GM12878 (cell line): Measurements from ENCODE around the gene H2AZ2. TPM values are rescaled to one million over a fixed set of nuclear protein-coding genes. Genes with fewer than 3 reads are reported as not detected.

Experiments used
- ATAC-seq: fragments of 200-7000 bp; cut with Tn5 transposase; 3 replicates; pipeline ENCODE4 v1.9.1; 2020; ENCODE audit warnings: mild to moderate bottlenecking, moderate library complexity
- BruUV-seq: library from RNA; stranded (reverse); fragments of 400-500 nt; replicated peaks from 2 replicates; lab custom pipeline; 2021; lab: Mats Ljungman, UMichigan
- CTCF ChIA-PET: fragments of 300-600 bp; sonication (Branson Sonifier 250); formaldehyde crosslinking; extraction: SDS; loops from one replicate; lab custom pipeline; 2021; ENCODE audit warnings: inconsistent platforms; lab: Yijun Ruan, JAX
- POLR2A ChIA-PET: fragments of 350-600 bp; formaldehyde crosslinking; extraction: SDS; loops from one replicate; lab custom pipeline; 2021; ENCODE audit warnings: inconsistent platforms; lab: Charles Lee
- RAD21 ChIA-PET: fragments of 300-600 bp; sonication (Branson Sonifier 250); formaldehyde crosslinking; loops from one replicate; lab custom pipeline; 2023; ENCODE audit warnings: antibody characterized with exemption; ENCODE audit not compliant: unreplicated experiment; lab: Charles Lee
- SMC1A ChIA-PET: fragments of 300-600 bp; sonication (Branson Sonifier 250); formaldehyde crosslinking; loops from one replicate; lab custom pipeline; 2023; ENCODE audit not compliant: unreplicated experiment, uncharacterized antibody; lab: Charles Lee
- DNase-seq: peaks from one replicate; pipeline ENCODE4 v3.0.0-alpha.2; 2011; ENCODE audit warnings: low read depth, low spot score
- FAIRE-seq: peaks from 3 replicates; lab custom pipeline; 2011; peaks lifted over from hg19 to GRCh38; lab: Jason Lieb, UNC
- H2AFZ ChIP-seq: 2 replicates; pipeline ENCODE4 v1.6.0; 2011; ENCODE audit warnings: low read depth, low read length, control low read depth; ENCODE audit not compliant: control insufficient read depth
- H3K27ac ChIP-seq: 2 replicates; pipeline ENCODE4 v1.5.1; 2011; ENCODE audit warnings: control low read depth; ENCODE audit not compliant: control insufficient read depth, insufficient read depth
- H3K27me3 ChIP-seq, 2 experiments: replicated peaks in 1 of 2; 2 replicates each; pipeline versions ENCODE4 v1.6.0 to v1.6.1; 2011; ENCODE audit warnings: low read length in 1 of 2; ENCODE audit not compliant: control insufficient read depth in 2 of 2, insufficient read depth in 2 of 2
- H3K36me3 ChIP-seq, 2 experiments: 2 replicates each; pipeline ENCODE4 v1.5.1; 2011; ENCODE audit warnings: low read length in 1 of 2; ENCODE audit not compliant: control insufficient read depth in 2 of 2, insufficient read depth in 2 of 2
- H3K4me1 ChIP-seq: 2 replicates; pipeline ENCODE4 v1.6.1; 2011; ENCODE audit warnings: mild to moderate bottlenecking, low read length, moderate library complexity, mixed read lengths; ENCODE audit not compliant: control insufficient read depth, insufficient read depth
- H3K4me2 ChIP-seq: 2 replicates; pipeline ENCODE4 v1.6.0; 2011; ENCODE audit warnings: control low read depth; ENCODE audit not compliant: control insufficient read depth, insufficient read depth
- H3K4me3 ChIP-seq: fragments of 200-600 bp; sonication (generic); 2 replicates; pipeline ENCODE4 v1.5.1; 2016
- H3K79me2 ChIP-seq: 2 replicates; pipeline ENCODE4 v1.6.0; 2011; ENCODE audit warnings: low read length; ENCODE audit not compliant: control insufficient read depth, insufficient read depth
- H3K9ac ChIP-seq: 2 replicates; pipeline ENCODE4 v1.8.0; 2011; ENCODE audit warnings: low read length, control low read depth, mixed read lengths; ENCODE audit not compliant: control insufficient read depth, insufficient read depth
- H3K9me3 ChIP-seq: replicated peaks from 3 replicates; pipeline ENCODE4 v1.5.1; 2011; ENCODE audit warnings: mild to moderate bottlenecking, low read length; ENCODE audit not compliant: control insufficient read depth, insufficient read depth
- H4K20me1 ChIP-seq: 2 replicates; pipeline ENCODE4 v1.6.0; 2011; ENCODE audit not compliant: control insufficient read depth, insufficient read depth
- MLLT1 ChIP-seq: fragments of 450-650 bp; IDR thresholded peaks from 2 replicates; pipeline ENCODE4 v1.6.1; 2016; ENCODE audit warnings: mild to moderate bottlenecking
- MTA3 ChIP-seq: IDR thresholded peaks from 2 replicates; pipeline ENCODE4 v1.6.1; 2012; ENCODE audit warnings: low read length, inconsistent platforms, borderline replicate concordance
- NBN ChIP-seq: fragments of 450-650 bp; IDR thresholded peaks from 2 replicates; pipeline ENCODE4 v1.6.1; 2016
- NR2F1 ChIP-seq: fragments of 450-650 bp; conservative IDR thresholded peaks from 2 replicates; pipeline ENCODE4 v1.6.1; 2017; ENCODE audit warnings: mild to moderate bottlenecking
- WGBS: methylation state at CpG from one replicate; pipeline ENCODE4 v1.1.6; 2016; ENCODE audit warnings: low lambda C conversion rate; ENCODE audit not compliant: insufficient replicate concordance, insufficient coverage; ENCODE audit errors: missing lambda C conversion rate; 5-methylcytosine and 5-hydroxymethylcytosine counted together
- in situ Hi-C: fragments of 300-500 bp; cut with MboI; formaldehyde crosslinking; loops from 9 replicates; pipeline ENCODE4 v1.14.3; 2018; ENCODE audit warnings: mixed read lengths
- intact Hi-C: fragments of 100-400 bp; cut with micrococcal nuclease; formaldehyde crosslinking; loops from one replicate; pipeline ENCODE4 v1.14.2; 2022; ENCODE audit not compliant: unreplicated experiment
- polyA plus RNA-seq, 11 experiments: library from polyadenylated mRNA; depleted of rRNA in 4 of 11; unstranded in 6 of 11; stranded (reverse) in 5 of 11; fragments of >200 nt; fragmentation: Nextera tagmentation in 4 of 11; fragmentation: Illumina TruSeq in 1 of 11; extraction: Ambion mirVana in 4 of 11; extraction: Trizol in 1 of 11; gene quantifications; 1 replicate in 1 of 11; 2 replicates in 10 of 11; pipeline versions ENCODE4 v1.2.1 to v1.2.3, GENCODE V29; 2011 to 2016; ENCODE audit warnings: inconsistent platforms in 2 of 11, missing spikeins in 2 of 11, low read depth in 1 of 11
- total RNA-seq, 4 experiments: library from RNA; depleted of rRNA in 3 of 4; stranded (reverse); fragments of >200 nt in 3 of 4; fragmentation: Illumina TruSeq in 1 of 4; extraction: Trizol in 1 of 4; gene quantifications; 2 replicates each; pipeline versions ENCODE4 v1.2.1 to v1.2.3, GENCODE V29; 2013 to 2021

H2AZ2 gene
- total and polyA plus RNA-seq, 10 of the 15 experiments (the other 5 are each of a cell fraction or from before 2014, with no cell fraction given): 118 to 366 (median 223) TPM

DNA sequence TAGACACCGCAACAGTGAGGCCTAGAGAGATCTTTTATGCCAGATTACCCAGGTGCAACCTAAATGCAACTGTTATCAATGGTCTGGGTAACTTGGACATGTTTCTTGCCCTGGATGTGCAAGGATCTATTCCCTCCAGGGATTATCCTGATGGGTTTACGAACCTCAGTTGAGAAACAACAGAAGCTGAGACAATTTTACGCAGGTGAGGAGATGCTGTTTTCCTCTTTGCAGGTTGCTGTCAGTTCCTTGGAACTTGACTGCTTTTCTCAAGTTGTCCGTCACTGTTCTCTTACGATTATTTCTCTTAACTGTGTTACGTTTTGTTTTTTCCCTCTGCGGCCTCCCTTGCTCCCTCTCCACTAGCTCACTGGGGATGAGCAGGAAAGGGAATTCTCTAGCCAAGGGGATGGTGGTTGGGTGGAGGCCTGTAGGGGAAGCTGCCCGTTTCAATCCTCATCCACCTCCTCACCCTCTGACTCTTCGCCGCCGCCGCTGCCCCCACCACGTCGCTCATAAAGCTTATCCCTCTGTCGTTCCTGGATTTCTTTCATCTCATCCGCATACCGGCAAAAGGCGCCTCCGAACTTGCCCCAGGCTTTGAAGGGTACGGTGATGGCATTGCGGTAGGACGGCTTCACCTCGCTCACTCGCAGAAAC, 36.2 kb upstream of the H2AZ2 start:
- peak overlapping the region; percentile 79 for H3K9ac ChIP-seq
- peak overlapping the region; percentile 97 for H3K4me2 ChIP-seq
- TF ChIP-seq MTA3 (no peak), NBN (0 out of 2 replicates have a peak, but pooled peaks have one; percentile 13), NR2F1 (no peak), MLLT1 (0 out of 2 replicates have a peak, but pooled peaks have one; percentile 43)
- DNase-seq (no peak), ATAC-seq (no peak), FAIRE-seq (no peak)
- H2AFZ ChIP-seq: no peak overlapping the region
- H3K4me1 ChIP-seq: 0 out of 2 replicates have a peak, but pooled peaks cover 3% of the 10 kb centered on the region
- H4K20me1 ChIP-seq: no peaks in the 10 kb centered on the region
- no peaks in the 10 kb centered on the region for H3K9me3 ChIP-seq
- BruUV-seq: TSS peak; percentile 55
- H3K79me2 ChIP-seq: peaks cover 65% of the 10 kb centered on the region
- no peaks in the 10 kb centered on the region for H3K27me3 ChIP-seq
- ChIA-PET CTCF (interaction anchor here (0.7 to 1.6 kb wide), 6 partner anchors 26 to 296 kb away, joined by 3 to 5 read pairs (median 3); no protein-coding TSS in a partner anchor), POLR2A (interaction anchor here (0.6 to 2.4 kb wide), 14 partner anchors 36 to 310 kb away, joined by 3 to 16 read pairs (median 4); partner anchors contain the start of genes DDX56, H2AZ2 and TBRG4), SMC1A (interaction anchor here (0.7 kb wide), 1 partner anchor 27 kb away, joined by 6 read pairs; no protein-coding TSS in a partner anchor), RAD21 (interaction anchor here (1.1 to 5.8 kb wide), 5 partner anchors 26 to 278 kb away, joined by 3 to 47 read pairs (median 9); partner anchors contain the start of genes CCM2, H2AZ2 and OGDH)
- intact Hi-C loops: loop anchor here (2.0 kb wide), 1 partner anchor 35 kb away; the partner anchor contains the start of gene H2AZ2
- 0 out of 4 replicates have a peak, but pooled peaks cover 0 to 3% of the 10 kb centered on the region in 2 experiments for H3K36me3 ChIP-seq
- 9% methylated on average over 24 of the region's 24 CpGs for WGBS
- in situ Hi-C loops: no loop called here
- H3K4me3 ChIP-seq: peak overlapping the region; percentile 93
- H3K27ac ChIP-seq: peak overlapping the region; percentile 81
